ENCODE measurements around the gene IKBKG.
"Not testable (repeated sequence)": the region's sequence is repeated elsewhere in the genome, so short reads cannot be mapped to it uniquely, and the experiment has no call there.

Gene IKBKG, protein sequence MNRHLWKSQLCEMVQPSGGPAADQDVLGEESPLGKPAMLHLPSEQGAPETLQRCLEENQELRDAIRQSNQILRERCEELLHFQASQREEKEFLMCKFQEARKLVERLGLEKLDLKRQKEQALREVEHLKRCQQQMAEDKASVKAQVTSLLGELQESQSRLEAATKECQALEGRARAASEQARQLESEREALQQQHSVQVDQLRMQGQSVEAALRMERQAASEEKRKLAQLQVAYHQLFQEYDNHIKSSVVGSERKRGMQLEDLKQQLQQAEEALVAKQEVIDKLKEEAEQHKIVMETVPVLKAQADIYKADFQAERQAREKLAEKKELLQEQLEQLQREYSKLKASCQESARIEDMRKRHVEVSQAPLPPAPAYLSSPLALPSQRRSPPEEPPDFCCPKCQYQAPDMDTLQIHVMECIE

DNA sequence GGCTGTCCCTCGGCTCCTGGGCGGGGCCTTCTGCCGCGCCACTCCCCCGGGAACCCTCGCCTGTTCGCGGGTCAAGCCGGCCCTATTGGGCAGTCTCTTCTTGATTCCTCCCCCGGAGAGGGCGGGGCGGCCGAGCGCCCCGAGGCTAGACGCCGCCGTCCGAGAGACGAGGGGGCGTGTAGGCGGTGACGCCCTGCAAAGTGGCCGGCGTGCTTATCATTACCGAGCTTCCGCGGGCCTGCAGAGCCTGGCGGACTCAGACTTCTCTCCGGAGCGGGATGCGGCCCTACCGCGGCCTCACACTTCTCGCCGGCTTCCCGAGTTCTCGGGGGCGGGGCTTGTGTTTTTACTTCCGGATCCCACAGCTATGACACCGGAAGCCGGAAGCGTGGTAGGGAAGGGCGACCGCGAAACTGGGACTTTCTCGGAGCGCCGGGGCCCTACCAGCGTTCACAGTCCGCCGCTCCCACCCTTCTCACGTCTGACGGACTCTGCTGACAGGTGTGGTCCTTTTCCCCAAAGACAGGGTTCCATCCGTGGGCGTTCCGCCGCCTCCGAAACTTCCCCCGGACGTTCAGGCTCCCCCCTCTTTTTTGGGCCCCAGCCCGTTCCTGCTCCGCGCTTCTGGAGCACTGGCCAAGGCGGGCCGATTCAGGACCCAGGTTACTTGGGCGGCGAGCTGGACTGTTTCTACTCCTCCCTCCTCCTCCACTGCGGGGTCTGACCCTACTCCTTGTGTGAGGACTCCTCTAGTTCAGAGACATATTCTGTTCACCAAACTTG lies at the start of gene IKBKG:
IKBKG (plus strand) TSS at position 376 of the 783 bp plus-strand sequence. CDS start 4,383 bp downstream, outside the sequence.
- DNase-seq (ENCODE audit: low read depth), result peak; percentile 81

DNA sequence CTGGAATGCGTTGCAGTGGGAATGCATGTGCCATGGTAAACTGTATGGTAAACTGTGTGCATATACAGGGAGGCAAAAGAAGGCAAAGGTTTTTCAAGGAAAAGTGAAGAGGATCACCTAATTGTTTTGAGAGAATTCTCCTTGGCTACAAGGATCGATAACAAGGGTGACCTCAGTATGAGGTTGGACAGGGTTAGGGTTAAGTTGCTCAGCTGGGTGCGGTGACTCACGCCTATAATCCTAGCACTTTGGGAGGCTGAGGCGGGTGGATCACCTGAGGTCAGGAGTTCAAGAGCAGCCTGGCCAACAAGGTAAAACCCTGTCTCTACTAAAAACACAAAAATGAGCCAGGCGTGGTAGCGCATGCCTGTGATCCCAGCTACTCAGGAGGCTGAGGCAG lies 46.0 kb upstream of the IKBKG start:
- not testable (repeated sequence) for DNase-seq (ENCODE audit: low read depth)

DNA sequence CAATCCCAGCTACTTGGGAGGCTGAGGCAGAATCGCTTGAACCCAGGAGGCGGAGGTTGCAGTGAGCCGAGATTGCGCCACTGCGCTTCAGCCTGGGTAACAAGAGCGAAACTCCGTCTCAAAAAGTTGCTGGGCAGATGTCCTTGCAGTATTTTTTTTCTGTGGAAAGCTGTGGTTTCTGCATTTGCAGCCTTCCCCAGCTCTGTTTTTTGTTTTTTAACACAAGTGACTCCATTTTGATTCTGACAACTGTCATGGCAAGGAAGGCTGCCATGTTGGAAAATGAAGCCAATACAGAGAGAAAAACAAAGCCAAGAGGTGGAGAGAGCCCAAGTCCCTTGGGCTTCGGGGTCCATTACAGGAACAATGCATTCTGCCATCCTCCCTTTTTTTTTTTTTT lies 45.3 kb upstream of the IKBKG start:
- no peak for DNase-seq (ENCODE audit: low read depth)

DNA sequence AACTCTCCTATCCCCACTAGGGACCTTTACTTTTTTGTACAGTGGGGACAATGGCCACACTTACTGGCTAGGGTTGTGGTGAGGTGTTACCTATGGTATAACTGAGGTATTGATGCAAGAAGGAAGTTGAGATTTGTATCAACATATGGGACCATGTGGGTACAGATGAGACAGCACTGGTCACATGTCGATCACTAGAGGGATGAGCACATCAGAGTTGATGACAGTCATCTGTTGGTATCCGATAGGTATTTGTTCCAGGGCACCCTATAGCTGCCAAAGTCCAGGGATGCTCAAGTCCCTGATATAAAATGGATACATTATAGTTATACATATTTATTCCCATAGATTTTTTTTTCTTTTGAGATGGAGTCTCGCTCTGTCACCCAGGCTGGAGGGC lies 44.4 kb upstream of the IKBKG start:
- no peak for DNase-seq (ENCODE audit: low read depth)

DNA sequence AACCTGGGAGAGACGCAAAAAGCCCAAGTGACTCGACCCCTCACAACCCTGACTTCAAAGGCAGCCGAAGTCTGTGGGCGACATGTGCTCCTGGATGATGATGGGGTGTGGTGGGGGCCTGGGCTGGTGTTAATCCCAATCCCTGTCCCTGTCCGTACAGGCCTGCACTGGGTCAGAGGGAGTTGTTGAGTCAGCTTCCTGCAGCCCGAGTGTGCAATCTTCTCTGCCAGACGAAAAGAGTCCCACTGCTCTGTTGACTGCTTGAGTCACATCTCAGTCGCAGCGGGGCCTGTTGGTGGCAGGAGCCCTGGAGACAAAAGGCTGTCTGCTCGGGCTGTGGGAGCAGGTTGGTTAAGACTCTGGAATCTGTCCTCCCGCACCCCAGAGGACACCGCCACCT lies 41.7 kb upstream of the IKBKG start:
- no peak for DNase-seq (ENCODE audit: low read depth)

DNA sequence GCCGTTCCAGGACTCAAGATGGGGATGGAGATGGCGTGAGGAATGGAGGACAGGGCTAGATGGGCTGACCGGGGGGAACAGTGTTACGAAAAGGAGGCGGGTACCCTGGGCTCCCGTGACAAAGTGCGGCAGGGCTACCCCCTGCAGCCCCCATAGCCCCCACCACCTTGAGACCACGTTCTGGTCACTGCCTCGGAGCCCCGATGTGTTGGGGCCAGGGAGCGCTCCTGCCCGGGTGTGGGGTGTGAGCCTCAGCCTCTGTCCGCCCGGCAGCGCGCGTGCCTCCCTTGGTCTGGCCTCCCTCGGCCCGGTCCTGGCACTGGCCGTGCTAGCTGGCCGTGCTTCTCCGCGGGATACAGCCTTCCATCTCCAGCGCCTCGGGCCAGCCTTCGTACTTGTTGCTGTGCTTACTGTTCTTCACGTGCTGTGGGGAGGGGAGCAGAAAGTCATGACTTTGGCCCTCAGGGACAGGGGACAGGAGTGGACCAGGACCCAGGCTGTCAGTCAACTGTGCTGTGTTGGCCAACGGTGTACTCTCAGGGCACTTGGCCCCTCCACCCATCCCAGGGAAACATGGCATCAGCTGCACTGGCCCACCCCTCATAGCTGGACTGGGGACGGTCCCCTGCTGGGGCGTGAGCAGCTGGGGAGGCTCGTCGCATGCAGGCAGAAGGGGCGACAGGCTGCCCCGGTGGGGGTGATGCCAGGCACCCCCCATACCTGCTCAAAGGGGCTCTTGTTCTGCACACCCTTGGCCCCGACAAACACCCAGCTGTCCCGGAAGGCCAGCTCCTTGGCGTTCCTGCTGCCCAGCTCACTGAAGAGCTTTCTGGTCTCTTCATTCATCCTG lies 40.7 kb upstream of the IKBKG start:
- DNase-seq (ENCODE audit: low read depth), result no peak

DNA sequence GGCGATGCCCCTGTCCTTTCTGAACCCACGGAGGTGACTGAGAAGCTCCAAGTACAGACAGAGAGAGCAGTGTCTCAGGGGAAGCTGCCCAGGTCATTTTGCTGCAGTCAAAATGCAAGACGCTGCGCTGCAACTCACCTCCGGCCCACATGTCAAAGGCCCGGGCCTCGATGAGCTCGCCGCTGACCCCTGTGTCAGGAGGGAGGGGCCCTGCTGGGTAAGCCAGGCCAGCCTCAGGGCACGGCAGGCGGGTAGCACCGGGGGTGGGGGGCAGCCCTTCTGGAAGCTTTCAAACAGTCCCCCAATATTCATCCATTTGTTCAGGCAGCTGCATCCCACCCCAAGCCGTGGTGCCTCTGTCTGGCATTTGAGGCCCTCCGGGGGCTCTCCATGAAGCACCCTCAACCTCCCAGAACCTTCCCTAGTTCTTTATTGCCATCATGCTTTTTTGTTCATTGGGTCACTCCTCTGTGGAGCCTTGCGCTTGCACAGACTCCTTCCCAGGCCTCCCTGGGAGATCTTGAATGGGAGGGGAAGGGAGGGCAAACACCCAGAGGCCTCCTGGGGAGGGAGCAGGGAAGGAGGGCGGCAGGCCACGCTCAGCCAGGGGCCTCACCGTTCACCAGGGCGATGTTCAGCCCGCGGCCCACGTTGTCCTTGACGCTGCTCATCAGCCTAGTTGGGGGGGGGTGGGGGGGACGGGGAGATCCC lies 39.6 kb upstream of the IKBKG start:
- DNase-seq (ENCODE audit: low read depth), result no peak

DNA sequence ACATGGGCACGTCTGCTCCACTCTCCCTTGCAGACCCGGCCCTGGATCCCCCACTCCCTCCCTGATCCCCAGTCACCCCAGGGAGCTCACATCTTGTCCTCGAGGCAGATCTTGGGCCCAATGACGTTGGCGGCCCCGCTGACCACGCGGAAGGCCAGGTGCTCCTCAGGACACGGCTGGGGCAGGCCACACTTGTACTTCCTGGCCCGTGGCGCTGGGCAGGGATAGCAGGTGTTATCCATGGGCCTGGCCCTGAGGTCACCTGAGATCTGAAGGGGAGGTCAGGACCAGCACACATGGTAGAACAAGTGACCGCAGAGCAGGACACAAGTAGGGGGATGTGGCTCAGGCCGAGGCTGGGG lies 39.1 kb upstream of the IKBKG start:
- no peak for DNase-seq (ENCODE audit: low read depth)

DNA sequence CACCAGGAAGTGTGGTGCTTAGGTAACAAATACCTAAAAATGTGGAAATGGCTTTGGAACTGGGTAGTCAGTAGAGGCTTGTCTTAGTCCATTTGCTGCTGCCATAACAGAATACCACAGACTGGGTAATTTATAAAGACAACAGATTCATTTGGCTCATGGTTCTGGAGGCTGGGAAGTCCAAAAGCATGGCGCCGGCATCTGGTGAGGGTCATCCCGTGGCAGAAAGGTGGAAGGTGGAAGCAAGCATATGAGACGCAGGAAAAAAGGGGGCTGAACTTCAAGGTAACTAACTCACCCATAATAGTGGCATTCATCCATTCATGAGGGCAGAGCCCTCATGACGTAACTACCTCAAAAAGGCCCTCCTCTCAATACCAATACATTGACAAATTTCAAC lies 38.0 kb upstream of the IKBKG start:
- DNase-seq (ENCODE audit: low read depth), result no peak

DNA sequence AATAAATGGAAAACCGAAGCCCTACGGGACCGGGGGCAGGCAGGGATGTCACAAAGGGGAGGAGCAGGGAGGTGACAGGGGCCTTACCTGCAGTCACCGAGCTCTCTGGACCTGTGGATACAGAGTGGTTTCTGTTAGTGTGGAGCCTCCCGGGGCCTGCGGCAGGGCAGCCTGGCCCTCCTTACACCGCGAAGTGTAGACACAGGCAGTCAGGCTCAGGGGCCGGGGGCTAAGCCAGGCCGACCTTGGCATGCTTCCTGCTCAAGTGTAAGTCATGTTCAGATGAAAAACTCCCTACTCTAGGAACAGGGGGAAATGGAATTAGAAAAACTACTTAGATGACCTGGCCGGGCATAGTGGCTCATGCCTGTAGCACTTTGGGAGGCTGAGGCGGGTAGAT lies 35.7 kb upstream of the IKBKG start:
- DNase-seq (ENCODE audit: low read depth), result no peak

DNA sequence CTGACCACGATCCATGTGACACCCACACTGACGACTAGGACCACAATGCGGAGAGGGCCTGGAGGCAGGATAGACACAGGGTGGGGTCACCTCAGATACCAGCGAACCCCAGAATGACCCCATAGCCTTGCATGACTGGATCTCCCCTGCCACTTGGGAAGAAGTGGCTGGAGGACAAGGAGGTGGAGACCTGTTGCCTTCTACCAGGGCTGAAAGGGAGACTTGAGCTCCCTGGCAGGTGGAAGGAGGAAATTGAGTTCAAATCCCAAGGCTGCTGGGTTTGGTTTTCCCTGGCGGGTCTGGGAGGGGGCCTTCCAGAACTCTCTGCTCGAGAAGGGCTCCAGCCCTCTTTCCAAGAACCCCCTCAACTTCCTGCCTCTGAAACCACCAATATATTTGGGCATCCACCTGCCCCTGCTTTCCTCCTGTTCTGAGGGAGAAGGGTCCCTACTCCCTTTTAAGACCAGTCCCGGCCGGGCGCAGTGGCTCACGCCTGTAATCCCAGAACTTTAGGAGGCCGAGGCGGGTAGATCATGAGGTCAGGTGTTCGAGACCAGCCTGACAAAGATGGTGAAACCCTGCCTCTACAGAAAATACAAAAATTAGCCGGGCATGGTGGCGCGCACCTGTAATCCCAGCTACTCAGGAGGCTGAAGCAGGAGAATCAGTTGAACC lies 34.4 kb upstream of the IKBKG start:
- no peak for DNase-seq (ENCODE audit: low read depth)

DNA sequence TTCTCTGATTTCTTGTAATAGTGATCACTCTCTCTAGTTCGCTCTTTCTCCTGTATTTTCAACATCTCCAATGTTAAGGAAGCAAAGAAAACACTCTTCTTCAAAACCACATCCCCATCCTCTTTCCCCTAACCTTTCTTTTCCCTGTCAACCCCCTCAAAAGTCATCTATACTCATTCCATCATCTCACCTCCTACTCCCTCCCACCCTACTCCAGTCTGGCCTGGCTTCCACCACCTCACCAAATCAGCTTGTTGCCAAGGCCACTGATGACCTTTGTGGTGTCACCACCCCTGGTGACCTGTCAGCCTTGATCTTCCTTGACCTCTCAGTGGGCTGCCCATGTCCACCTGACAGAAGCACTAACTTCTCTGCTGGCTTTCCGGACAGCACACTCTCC lies 33.7 kb upstream of the IKBKG start:
- no peak for DNase-seq (ENCODE audit: low read depth)

DNA sequence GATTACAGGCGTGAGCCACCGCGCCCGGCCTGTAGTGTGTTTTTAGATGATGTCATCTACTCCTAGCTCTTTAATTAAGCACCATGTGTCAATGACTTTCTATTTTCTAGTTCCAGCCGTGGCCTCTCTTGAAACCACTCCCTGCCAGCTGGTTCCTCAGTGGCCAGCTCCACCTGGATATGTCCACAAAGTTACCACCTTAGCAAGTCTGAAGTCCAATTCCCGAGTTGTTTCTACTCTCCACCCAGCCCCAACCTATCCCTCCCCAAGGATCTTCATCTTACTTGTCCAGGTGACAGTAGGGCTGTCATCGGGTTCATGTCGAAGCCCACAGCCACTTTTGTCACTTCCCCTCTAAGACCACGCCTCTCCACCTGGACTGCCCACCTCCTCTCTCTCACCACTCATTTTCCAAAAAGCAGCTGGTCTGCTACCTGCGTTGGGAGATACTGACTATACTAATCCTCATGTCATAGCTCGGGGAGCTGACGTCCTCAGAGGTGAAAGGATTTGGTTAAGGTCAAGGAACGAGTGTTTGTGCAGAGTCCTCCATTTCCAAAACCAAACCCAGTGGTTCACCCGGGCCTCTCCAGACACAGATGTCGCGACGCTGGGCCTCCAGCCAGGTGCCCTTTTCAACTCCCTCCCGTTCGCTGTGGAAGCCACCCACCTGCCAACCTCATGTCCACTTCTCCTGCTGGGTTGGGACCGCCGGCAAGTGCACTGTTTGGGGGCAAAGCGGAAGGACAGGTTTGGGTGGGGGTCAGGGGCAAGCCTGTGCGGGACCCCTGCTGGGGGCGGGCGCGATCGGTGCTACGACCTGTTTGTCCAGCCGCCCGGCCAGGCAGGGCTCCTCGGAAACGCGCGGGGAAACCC lies 32.1 kb upstream of the IKBKG start:
- no peak for DNase-seq (ENCODE audit: low read depth)

DNA sequence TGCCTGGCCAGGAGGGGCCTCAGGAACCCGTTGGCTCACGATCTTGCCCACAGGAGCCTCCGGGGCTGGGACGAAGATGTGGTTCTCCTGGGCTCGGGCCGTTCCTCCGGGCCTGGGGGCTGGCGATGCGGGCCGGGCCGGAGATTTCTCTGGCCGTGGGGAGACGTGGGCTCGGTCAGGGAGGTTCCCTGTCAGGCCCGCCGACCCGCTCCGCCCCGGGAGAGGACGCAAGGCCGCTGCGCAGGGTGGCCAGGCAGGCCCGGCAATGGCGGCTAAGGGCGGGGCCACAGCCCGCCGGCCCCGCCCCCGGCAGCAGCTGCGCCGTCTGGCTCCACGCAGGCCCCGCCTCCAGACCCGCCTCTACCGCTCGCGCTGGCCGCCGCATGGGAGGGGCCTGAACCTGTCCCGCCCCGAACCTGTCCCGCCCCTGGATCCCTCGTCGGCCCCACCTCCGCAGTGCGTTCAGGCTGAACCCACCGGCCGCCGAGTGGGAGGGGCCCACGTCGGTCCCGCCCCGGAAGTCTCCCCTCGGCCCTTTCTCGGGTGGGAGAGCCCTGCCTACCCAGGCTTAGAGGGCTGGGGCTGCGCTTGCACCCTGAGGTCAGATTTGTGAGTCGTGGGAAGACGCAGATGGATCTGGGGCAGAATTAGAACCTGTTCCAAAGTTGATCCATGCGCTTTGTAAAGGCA lies 31.3 kb upstream of the IKBKG start, which contains the start of gene FAM3A:
FAM3A (minus strand) TSS at position 267 of the 690 bp plus-strand sequence. CDS start 460 bp downstream, outside the sequence.
- DNase-seq (ENCODE audit: low read depth), result peak; percentile 90

DNA sequence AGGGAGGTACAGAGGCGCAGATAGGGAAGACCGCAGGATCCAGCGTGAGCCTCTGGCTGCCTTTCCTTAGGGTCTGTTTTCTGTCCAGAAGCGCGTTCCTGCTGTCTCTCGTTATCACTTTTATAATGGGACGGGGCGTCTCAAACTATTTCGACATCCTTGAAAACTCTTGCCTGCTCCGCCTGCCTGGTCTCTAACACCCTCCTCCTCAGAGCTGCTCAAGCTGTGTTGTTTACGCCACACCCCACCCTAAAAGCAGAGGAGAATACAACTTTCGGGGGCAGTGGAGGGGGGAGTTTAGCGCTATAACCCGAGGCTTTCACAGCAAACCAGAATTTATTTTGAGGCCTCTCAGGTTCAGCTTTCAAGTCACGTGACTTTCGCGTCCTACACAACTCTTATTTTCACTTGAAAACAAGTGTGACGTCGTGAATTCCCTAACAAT lies 30.7 kb upstream of the IKBKG start:
- no peak for DNase-seq (ENCODE audit: low read depth)

DNA sequence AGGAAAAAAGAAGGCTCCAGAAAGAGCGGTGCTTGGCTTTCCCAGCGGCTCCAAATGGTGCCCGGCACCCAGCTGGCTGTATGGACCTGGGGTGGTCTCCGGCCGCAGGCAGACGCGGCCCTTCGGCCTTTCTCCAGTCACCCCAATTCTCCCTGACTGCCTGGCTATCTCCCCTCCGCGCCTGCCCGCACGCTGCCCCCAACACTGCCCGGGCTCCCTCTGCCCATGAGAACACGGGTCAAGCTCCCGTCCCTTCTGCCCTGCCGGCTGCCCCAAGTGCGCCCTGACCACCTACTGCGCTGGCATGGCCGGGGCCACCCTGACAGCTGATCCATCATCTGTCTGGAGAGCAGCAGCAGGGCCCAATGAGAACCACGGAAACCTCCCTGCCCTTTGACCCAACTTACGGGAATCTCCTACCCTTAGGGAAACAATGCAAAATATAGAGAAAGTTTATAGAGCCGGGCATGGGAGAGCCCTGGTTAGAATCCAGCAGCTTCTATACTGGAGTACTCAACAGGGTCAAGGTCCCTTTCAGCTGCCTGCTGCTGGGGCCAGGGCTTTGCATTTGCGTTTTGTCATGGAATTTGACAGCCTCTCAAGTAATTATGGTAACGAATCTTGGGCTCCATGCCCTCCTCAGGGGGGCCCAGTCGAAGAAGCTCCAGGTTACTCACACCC lies 30.2 kb upstream of the IKBKG start:
- no peak for DNase-seq (ENCODE audit: low read depth)

DNA sequence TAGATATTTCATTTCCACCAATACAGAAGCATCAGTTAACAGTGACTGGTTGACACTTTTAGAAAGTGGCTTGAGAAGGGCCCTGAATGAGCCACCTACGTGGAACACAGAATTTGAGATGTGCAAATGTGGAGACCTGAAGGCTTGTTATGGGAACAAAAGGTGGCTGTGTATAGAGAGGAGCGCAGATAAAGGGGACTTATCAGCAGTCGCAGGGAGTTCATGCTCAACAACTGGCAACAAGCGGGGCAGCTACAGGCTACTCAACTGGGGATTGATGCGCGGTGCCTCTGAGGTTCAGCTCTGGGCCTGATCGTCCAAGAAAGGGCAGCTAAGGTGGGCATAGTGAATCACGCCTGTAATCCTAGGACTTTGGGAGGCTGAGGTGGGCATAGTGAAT lies 28.0 kb upstream of the IKBKG start:
- no peak for DNase-seq (ENCODE audit: low read depth)

DNA sequence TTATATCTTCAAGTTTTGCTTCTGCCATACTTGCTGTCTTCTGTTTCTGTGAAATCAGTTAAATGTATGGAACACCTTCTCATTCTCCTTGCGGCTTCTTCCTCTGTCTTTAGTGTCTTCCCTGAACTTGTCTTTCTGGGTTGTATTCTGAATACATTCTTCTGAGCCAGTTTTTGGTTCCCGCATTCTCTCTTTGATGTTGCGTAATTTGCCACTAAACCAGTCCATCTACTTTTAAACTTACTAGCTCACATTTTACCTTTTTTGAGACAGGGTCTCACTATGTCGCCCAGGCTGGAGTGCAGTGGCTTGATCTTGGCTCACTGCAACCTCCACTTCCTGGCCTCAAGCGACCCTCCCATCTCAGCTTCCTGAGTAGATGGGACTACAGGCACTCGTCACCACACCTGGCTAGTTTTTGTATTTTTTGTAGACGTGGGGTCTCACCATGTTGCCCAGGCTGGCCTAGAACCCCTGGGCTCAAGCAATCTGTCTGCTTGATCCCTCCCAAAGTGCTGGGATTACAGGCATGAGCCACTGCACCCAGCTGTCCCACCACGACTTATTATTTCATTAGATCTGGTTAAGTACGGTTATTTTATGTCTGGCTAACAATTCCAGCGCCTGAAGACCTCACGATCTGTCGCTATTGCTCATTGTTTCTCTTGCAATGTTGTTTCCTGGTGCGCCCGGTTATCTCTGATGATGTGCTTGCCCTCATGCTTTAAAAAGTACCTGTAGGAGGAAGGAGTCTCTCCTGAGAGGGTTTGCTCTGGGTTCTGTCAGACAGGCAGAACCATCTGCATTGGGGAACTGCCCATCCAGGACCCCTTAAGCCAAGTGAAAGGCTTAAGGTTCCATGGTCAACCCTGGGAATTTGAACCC lies 21.6 kb upstream of the IKBKG start:
- no peak for DNase-seq (ENCODE audit: low read depth)

All from activated T-cell treated with anti-CD3 and anti-CD28 coated beads for 24 hours (primary cell).